Tibial nerve (tissue), 4 donors: ENCODE measurements around the gene ASIC2. TPM values are rescaled to one million over a fixed set of nuclear protein-coding genes. Genes with fewer than 3 reads are reported as not detected.

Experiments
- DNase-seq, 2 donors: peaks; one replicate each; pipeline ENCODE4 v3.0.0-alpha.2; 2019; ENCODE audit warnings: low spot score in 2 of 2
- H3K27ac ChIP-seq, 4 donors: fragments of 200-600 bp; sonication (generic) in 3 of 4; one replicate each; pipeline ENCODE4 v1.5.1; 2017 to 2019; ENCODE audit warnings: mild to moderate bottlenecking in 1 of 4
- H3K27me3 ChIP-seq, 2 donors: fragments of 200-600 bp; sonication (generic) in 1 of 2; one replicate each; pipeline versions ENCODE4 v1.5.1 to v1.6.0; 2017 to 2019
- H3K36me3 ChIP-seq, 3 donors: fragments of 200-600 bp; sonication (generic); one replicate each; pipeline ENCODE4 v1.5.1; 2018 to 2019
- H3K4me1 ChIP-seq, 4 donors: fragments of 200-600 bp; sonication (generic) in 3 of 4; one replicate each; pipeline ENCODE4 v1.5.1; 2017 to 2019
- H3K4me3 ChIP-seq, 4 donors: fragments of 200-600 bp; sonication (generic) in 3 of 4; one replicate each; pipeline ENCODE4 v1.5.1; 2017 to 2019; ENCODE audit warnings: mild to moderate bottlenecking in 1 of 4, moderate library complexity in 1 of 4
- H3K9me3 ChIP-seq, 4 donors: fragments of 200-600 bp; sonication (generic) in 3 of 4; one replicate each; pipeline ENCODE4 v1.5.1; 2017 to 2019
- CTCF ChIP-seq, 5 experiments: fragments of 200-600 bp in 3 of 5; fragments of 450-650 bp in 2 of 5; sonication (generic) in 3 of 5; IDR thresholded peaks; one replicate each; pipeline ENCODE4 v1.5.1; 2016 to 2019; ENCODE audit warnings: antibody characterized with exemption in 5 of 5, mild to moderate bottlenecking in 3 of 5, moderate library complexity in 2 of 5
- EP300 ChIP-seq, 2 donors: sonication (generic); formaldehyde crosslinking; IDR thresholded peaks; one replicate each; pipeline ENCODE4 v1.6.1; 2017; ENCODE audit warnings: antibody characterized with exemption in 2 of 2, mild to moderate bottlenecking in 1 of 2
- POLR2A ChIP-seq, 2 donors: fragments of 450-650 bp; IDR thresholded peaks; one replicate each; pipeline ENCODE4 v1.6.1; 2017; ENCODE audit warnings: antibody characterized with exemption in 2 of 2, mild to moderate bottlenecking in 2 of 2, moderate library complexity in 2 of 2
- WGBS, 2 donors: methylation state at CpG; one replicate each; pipeline ENCODE4 v1.1.5; 2018; 5-methylcytosine and 5-hydroxymethylcytosine counted together
- total RNA-seq, 4 donors: library from RNA; depleted of rRNA; stranded (reverse); fragments of >200 nt; gene quantifications; one replicate each; pipeline ENCODE4 v1.1.0, GENCODE V29; 2016

ASIC2 gene
- total RNA-seq, 4 donors from 2014 or later, result 0.21 to 1.5 (median 0.50) TPM

GRCh38 chr17:33280162-33280943 is 12.7 kb downstream of the ASIC2 start:
- TF ChIP-seq EP300 (IDR thresholded peaks at IDR 0.05) (no peak), CTCF (IDR thresholded peaks at IDR 0.05) (no peak), POLR2A (IDR thresholded peaks at IDR 0.05) (no peak)
- no peak for DNase-seq
- H3K36me3 ChIP-seq, result no peaks in the 10 kb centered on the region
- H3K27ac ChIP-seq, result no peak overlapping the region
- H3K4me1 ChIP-seq, result peaks cover 0 to 24% (median 4%) of the 10 kb centered on the region in 4 donors
- H3K9me3 ChIP-seq, result no peaks in the 10 kb centered on the region
- no peaks in the 10 kb centered on the region for H3K27me3 ChIP-seq
- 74 to 75% methylated on average over 8 of the region's 8 CpGs for WGBS, 2 donors
- H3K4me3 ChIP-seq, result no peak overlapping the region

- peaks cover 0 to 12% (median 0%) of the 10 kb centered on the region in 4 donors for H3K4me1 ChIP-seq
Observed at GRCh38 chr17:33277436-33278100, 15.5 kb downstream of the ASIC2 start.

GRCh38 chr17:33273743-33274410 is 19.2 kb downstream of the ASIC2 start:
- H3K4me3 ChIP-seq, result no peak overlapping the region
- no peaks in the 10 kb centered on the region for H3K9me3 ChIP-seq
- H3K27me3 ChIP-seq, result no peaks in the 10 kb centered on the region
- 74 to 94% methylated on average over 3 of the region's 3 CpGs for WGBS, 2 donors
- TF ChIP-seq EP300 (IDR thresholded peaks at IDR 0.05) (no peak), CTCF (IDR thresholded peaks at IDR 0.05) (no peak)
- H3K36me3 ChIP-seq, result no peaks in the 10 kb centered on the region
- H3K27ac ChIP-seq, result no peak overlapping the region
- peaks cover 0 to 12% (median 0%) of the 10 kb centered on the region in 4 donors for H3K4me1 ChIP-seq
- no peak for DNase-seq

More at GRCh38 chr17:33277436-33278100, 15.5 kb downstream of the ASIC2 start:
- TF ChIP-seq POLR2A (IDR thresholded peaks at IDR 0.05) (no peak), CTCF (IDR thresholded peaks at IDR 0.05) (no peak), EP300 (IDR thresholded peaks at IDR 0.05) (no peak)
- no peak overlapping the region for H3K4me3 ChIP-seq
- no peak for DNase-seq
- H3K27me3 ChIP-seq, result no peaks in the 10 kb centered on the region
- no peaks in the 10 kb centered on the region for H3K36me3 ChIP-seq
- 30 to 31% methylated on average over 10 of the region's 10 CpGs for WGBS, 2 donors
- H3K9me3 ChIP-seq, result no peaks in the 10 kb centered on the region
- peak overlapping the region in 2 of 4 donors; percentile 54 to 55 for H3K27ac ChIP-seq

DNA sequence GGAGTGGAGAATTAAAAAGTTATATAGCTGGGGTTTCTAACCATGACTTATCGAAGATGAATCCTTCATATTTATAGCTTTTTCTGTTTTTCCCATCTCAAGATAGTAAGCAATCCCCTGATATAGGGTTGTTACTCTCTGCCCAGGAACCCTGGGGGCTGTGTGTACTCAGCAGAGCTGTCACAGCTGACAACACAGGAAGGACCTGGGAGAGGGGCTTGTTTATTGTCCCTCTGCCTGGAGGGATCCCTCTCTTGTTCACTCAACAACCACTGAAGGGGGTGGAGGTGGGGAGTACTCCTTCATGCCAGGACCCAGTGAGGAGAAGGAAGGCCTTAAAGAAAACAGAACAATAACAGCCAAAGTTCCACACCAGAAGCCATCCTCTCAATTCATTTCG is 19.8 kb downstream of the ASIC2 start:
- Histone ChIP-seq H3K9me3 (no peaks in the 10 kb centered on the region), H3K27ac (no peak overlapping the region), H3K27me3 (no peaks in the 10 kb centered on the region), H3K4me3 (no peak overlapping the region), H3K36me3 (no peaks in the 10 kb centered on the region), H3K4me1 (peaks cover 0 to 12% (median 0%) of the 10 kb centered on the region in 4 donors)
- TF ChIP-seq EP300 (IDR thresholded peaks at IDR 0.05) (no peak), CTCF (IDR thresholded peaks at IDR 0.05) (no peak), POLR2A (IDR thresholded peaks at IDR 0.05) (no peak)
- 64 to 71% methylated on average over 2 of the region's 2 CpGs for WGBS, 2 donors
- no peak for DNase-seq
